Activated CD4-positive, CD25-positive, alpha-beta regulatory T cell treated with anti-CD3 and anti-CD28 coated beads, Interleukin-2, amount 50 U/mL, for 72 hours (primary cell): ENCODE data around the gene SH2B3.
"Not testable (repeated sequence)": the region's sequence is repeated elsewhere in the genome, so short reads cannot be mapped to it uniquely, and the experiment has no call there.

ENCODE experiments used
- DNase-seq: peaks from one replicate; pipeline ENCODE4 v3.0.0; 2021

Gene SH2B3

GRCh38 chr12:111405859-111406473, at the start of gene SH2B3:
Gene SH2B3, plus strand, starts transcription at chr12:111405923. Its CDS starts 12,223 bp downstream, at chr12:111418146.
- no peak for DNase-seq

GRCh38 chr12:111359231-111359913, 46.4 kb upstream of the SH2B3 start:
- DNase-seq, result peak; percentile 40

GRCh38 chr12:111359914-111360276, 45.8 kb upstream of the SH2B3 start:
- DNase-seq, result no peak

DNA sequence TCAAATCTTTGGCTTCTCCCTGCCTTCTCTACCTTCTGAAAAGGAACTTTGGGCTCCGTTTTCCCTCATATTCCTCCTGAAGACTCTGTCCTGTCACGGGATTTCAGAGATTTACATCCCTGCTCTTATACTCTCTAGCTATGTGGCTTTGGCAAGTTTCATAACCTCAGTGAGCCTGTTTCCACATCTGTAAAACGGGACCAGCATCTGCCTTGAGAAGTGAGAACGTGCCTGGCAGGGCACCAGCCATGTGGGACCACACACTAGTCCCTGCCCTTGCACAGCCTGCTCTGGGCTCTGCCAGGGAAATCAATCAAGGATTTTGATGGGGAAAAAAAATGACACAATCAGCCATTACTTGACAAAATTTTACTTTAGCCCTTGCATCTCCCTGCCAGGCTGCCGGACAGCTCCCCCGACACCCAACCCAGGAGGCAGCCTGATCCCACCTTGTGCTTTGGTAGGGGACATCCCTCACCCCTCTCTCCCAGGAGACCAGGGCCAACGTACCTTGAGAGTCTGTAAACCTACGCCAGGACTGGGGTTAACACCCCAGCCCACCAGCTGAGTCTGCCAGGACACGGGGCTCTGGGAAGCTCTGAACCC, 45.3 kb upstream of the SH2B3 start:
- no peak for DNase-seq

DNA sequence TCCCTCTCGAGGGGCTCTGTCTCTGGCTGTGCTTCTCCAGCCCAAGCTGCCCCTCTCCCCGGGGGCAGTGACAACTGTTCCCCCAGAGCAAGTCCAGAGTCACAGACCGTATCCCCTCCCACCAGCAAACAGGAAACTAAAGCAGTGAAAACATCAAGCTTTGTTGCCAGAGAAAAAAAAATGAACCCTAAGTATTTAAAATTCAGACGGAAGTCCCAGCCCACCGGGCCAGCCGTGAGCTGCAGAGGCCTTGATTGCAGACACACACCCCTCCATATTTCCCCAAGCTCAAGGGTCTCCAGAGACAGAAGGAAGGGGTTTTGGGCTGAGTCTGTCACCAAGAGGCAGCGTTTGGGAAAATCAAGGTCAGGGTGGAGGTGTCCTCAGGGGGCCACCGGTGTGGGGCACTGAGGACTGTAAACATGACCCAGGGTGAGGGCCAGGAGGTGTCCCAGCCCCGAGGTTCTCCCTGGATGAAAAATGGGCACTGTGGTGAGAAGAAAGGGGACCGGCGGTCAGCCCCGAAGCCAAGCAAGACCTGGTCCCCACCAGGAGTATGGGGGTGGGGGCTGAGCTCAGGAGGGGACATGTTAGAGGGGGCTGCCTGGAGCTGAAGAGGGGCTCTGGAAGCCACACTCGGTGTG, 44.5 kb upstream of the SH2B3 start:
- DNase-seq, result no peak

GRCh38 chr12:111361717-111362576, 43.8 kb upstream of the SH2B3 start:
- DNase-seq, result no peak

GRCh38 chr12:111362687-111363475, 42.8 kb upstream of the SH2B3 start:
- no peak for DNase-seq

DNA sequence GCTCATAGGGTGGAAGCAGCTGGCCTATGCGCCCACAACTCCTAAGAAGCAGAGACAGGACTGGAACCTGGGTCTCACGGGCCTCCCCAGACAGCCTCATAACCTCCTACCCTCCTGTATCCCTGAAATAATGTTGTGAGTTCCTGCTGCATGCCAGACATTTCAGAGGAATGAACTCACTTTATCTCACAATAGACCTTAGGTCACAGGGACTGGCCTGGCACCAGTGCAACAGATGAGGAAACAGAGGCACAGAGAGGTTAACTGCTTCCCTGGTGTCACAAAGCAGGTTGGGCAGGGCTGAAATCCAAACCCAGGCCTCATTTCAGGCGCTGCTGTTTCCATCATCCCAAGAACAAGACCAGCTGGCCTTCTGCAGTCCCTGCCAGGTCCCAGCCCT, 42.1 kb upstream of the SH2B3 start:
- no peak for DNase-seq

DNA sequence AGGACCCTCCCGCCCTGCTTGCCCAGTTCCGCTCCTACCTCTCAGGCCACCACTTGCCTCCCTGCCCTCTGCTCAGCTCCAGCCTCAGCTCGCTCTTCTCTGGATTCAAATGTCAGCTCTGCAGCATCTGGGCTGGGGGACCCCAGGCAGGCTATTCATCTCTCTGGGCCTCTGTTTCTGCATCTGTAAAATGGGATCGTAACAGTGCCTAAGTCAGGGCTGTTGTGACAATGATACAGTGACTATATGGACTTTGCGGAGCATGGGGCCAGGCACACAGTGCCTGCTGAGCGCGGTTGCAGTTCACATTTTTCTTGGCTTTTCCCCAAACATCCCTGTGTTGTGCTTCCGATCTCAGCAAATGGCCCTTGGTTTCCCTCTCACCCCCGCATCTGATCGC, 39.6 kb upstream of the SH2B3 start:
- DNase-seq, result no peak

DNA sequence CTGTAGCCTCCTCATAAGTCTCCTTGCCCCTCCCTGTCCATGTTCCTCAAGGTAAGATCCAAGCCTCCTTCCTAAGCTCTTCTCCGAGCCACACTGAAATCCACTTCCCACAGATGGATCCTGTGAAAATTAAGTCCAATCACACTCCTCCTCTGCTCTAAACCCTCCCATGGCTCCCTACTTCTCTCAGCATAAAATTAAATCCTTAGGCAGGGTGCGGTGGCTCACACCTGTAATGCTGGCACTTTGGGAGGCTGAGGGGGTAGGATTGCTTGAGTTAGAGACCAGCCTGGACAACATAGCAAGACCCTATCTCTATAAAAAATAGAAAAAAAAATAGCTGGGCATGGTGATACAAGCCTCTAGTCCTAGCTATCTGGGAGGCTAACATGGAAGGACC, 39.1 kb upstream of the SH2B3 start:
- DNase-seq, result no peak

DNA sequence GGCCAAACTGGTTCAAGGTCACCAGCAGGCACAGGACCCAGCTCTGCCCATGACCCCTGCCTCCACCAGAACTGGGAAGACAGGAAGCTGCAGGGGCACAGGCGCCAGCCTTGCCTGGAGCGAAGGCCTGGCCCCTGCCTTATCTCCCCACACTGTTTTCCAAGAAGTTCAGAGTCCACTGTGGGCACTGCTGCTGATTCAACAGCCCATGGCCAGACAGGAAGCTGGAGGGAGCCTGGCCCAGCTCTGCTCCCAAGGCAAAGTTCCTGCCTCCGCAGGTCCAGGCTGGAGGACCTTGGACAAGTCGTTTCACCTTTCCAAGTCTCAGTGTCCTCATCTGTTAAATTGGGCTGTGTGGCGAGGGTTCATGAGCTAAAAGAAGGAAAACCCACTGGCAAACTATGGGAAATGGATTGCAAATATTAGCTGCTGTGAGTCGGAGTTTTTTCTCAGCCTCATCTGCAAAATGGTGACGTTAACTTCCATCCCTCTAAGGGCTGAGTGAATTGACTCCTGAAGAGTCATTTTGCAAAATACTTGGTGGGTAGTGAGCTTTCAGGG, 38.0 kb upstream of the SH2B3 start:
- no peak for DNase-seq

DNA sequence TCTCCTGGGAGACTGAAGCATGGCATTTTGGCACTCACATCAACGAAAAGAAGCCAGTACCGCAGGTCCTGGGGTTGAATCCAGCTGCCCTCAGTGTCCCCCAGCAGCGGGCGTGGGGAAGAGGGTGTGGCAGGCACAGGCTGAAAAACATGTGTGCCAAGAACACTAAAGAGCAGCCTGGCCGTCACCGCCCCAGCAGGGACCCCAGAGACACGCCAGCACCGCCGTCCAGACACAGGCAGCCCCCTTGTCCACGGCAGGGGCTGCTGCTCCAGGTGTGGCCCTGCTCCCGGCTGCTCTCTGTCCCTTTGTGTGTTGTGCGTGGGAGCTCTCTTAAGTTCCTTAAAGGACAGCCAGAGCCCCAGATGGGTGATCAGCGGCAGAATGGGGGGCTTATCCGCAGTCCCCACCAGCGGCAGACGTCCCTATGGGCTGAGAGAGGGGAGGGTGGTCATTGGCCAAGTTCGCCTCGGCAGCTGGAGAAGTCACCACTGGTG, 37.4 kb upstream of the SH2B3 start:
- no peak for DNase-seq

- peak; percentile 81 for DNase-seq
Measured at GRCh38 chr12:111368788-111369495, 36.8 kb upstream of the SH2B3 start, which contains the start of gene PHETA1. Gene PHETA1, minus strand, starts transcription at chr12:111369095. Its CDS starts 5,668 bp downstream, at chr12:111363427.

DNA sequence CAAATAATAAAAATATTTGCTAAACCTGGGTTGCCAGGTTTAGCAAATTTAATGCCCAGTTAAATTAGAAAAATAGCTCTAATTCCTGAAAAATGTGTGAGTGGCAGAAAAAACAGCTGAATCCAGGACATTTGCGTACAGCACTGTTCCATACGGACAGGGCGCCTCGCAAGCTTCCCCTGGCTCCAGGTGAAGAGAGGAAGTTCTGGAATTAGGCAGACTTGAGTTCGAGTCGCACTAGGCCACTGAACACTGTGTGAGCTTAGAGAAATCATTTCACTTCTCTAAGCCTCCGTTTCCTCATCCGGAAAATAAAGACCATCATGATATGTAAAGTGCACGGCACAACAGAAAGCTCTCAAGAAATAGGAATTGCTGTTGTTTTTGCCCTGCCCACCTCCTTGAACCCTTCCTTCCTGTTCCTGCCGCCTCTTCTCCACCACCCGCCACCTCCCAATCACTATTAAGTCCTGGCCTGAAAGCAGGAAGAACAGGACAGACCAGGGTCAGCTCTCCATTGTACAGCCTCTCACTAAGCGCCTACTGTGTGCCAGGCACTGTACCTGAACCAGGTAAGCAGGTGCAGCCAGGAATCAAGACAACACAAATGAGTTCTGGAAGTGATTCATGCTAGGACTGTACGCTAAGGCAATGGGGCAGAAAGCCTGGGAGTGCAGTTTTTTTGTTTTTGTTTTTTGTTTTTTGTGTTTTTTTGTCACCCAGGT, 36.1 kb upstream of the SH2B3 start:
- no peak for DNase-seq

DNA sequence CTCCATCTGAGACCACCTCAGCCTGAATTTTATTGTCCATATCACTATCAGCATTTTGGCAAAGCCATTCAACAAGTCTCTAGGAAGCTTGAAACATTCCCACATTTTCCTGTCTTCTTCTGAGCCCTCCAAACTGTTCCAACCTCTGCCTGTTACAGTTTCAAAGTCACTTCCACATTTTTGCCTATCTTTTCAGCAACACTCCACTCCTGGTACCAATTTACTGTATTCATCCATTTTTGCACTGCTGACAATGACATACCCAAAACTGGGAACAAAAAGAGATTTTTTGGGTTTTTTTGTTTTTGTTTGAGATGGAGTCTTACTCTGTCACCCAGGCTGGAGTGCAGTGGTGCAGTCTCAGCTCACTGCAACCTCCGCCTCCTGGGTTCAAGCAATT, 32.5 kb upstream of the SH2B3 start:
- not testable (repeated sequence) for DNase-seq

- no peak for DNase-seq
Measured at GRCh38 chr12:111377440-111377839, 28.3 kb upstream of the SH2B3 start.

DNA sequence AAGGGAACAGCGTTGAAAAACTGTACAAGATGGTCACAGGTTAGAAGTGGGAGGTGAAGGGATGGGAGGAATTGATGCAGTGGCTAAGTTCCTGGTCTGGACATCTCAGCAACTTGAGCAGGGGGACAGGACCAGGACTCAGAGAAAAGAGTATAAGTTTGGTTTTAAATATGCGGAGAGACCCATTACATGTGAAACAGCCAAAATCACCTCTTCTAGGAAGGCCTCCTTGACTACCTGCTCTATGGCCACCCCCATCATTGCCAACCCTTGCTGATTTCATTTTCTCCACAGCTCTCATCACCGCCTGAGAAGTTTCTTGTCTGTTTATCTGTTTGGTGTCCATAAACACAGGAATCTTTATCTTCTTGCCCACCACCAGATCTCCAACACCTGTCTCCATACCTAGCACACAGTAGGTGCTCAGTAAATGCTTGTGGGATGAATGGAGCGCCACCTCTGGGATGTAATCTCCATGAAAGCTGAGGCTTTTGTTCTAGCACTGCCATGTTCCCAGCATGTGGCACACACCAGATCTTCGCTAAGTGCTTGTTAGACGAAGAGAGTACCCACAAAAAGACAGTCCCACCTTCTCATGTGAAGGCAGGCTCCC, 25.7 kb upstream of the SH2B3 start:
- no peak for DNase-seq

GRCh38 chr12:111384596-111384995, 21.1 kb upstream of the SH2B3 start:
- no peak for DNase-seq

- DNase-seq, result no peak
Measured at GRCh38 chr12:111386885-111387284, 18.8 kb upstream of the SH2B3 start.
